ENCODE data around the gene GLRX. TPM values are rescaled to one million over a fixed set of nuclear protein-coding genes. Genes with fewer than 3 reads are reported as not detected.

GLRX gene
- total and polyA plus RNA-seq, 2 of the 13 experiments (the other 11 are each of a cell fraction or from before 2014, with no cell fraction given), result 63.8 to 499 TPM

DNA sequence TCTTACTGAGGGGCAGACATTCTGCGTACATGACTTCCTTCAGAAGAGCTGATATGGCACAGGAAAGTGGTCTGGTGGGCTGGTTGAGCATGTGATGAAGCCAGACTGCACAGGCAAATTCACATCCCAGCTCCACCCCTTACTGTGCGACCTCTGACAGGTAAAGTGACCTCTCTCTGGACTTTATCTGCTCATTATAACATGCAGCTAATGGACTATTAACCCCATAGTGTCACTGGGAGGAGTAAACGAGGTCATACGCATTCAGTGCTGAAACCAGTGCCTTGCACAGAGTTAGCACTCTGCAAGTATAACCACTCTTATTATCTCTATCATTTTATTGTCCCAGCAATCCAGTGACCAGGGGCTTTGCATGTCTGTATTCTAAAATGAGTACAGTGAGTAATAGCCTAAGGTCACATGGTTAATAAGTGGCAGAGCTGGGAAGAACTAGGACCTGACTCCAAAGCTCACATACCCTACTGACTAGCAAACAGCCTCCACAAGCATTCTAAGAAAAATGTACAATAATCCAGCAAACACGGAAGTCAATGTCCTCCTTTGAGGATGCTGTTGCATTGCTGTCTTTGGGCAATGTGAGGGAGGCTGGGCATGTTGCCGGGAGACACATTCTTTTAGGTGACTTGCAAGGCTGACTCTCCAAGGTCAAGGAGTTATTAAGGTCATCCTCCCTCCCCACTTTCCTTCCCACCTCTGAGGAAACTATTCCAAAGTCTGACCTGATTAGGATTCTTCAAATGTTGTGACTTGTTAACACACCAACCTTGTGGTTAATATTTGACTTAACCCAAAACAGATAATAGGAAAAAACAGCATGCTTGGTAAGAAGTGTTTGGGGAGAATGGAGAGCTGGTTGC, 19.0 kb downstream of the GLRX start (continued):
- TF ChIP-seq ZNF446 (CRISPR knock-in tag; IDR thresholded peaks at IDR 0.05) (no peak), SMAD1 (CRISPR knock-in tag; IDR thresholded peaks at IDR 0.05; ENCODE audit: borderline replicate concordance, low read depth) (no peak), GATA4 (IDR thresholded peaks at IDR 0.05; ENCODE audit: borderline replicate concordance, low read depth) (no peak; the same call in 1 of the 2 replicates), ZNF790 (CRISPR knock-in tag; IDR thresholded peaks at IDR 0.05; ENCODE audit: borderline replicate concordance) (no peak), ZNF883 (CRISPR knock-in tag; IDR thresholded peaks at IDR 0.05; ENCODE audit: not compliant biosample characterization) (no peak), ZNF841 (CRISPR knock-in tag; IDR thresholded peaks at IDR 0.05; ENCODE audit: borderline replicate concordance) (no peak), POLR2AphosphoS2 (IDR thresholded peaks at IDR 0.05; ENCODE audit: low read depth, low read length) (no peak), ZSCAN29 (CRISPR knock-in tag; conservative IDR thresholded peaks at IDR 0.05) (peak; percentile 49; the same call in 1 of the 2 replicates), ZNF558 (CRISPR knock-in tag; IDR thresholded peaks at IDR 0.05; ENCODE audit: borderline replicate concordance) (no peak), RAD51 (IDR thresholded peaks at IDR 0.05; ENCODE audit: borderline replicate concordance) (peak; percentile 34; the same call in 1 of the 2 replicates), ETV6 (CRISPR knock-in tag; conservative IDR thresholded peaks at IDR 0.05) (no peak), ZNF607 (CRISPR knock-in tag; IDR thresholded peaks at IDR 0.05; ENCODE audit: borderline replicate concordance) (no peak), SALL1 (CRISPR knock-in tag; IDR thresholded peaks at IDR 0.05) (peak; percentile 92), ZNF652 (CRISPR knock-in tag; IDR thresholded peaks at IDR 0.05; ENCODE audit: borderline replicate concordance, low read depth) (peak; percentile 90), MEF2D (CRISPR knock-in tag; IDR thresholded peaks at IDR 0.05) (0 out of 2 replicates have a peak, but pooled peaks have one; percentile 31), ZNF274 (CRISPR knock-in tag; IDR thresholded peaks at IDR 0.05) (no peak), NCOA2 (CRISPR knock-in tag; IDR thresholded peaks at IDR 0.05) (peak; percentile 24; the same call in 1 of the 2 replicates), JUN (CRISPR knock-in tag; IDR thresholded peaks at IDR 0.05) (no peak; the same call in 1 of the 2 replicates), NBN (conservative IDR thresholded peaks at IDR 0.05) (no peak), FOXA3 (CRISPR knock-in tag; IDR thresholded peaks at IDR 0.05) (peak; percentile 30), MBNL3 (CRISPR knock-in tag; conservative IDR thresholded peaks at IDR 0.05) (no peak), ZNF512 (CRISPR knock-in tag; IDR thresholded peaks at IDR 0.05) (no peak)
- TF ChIP-seq, protein P1, sequence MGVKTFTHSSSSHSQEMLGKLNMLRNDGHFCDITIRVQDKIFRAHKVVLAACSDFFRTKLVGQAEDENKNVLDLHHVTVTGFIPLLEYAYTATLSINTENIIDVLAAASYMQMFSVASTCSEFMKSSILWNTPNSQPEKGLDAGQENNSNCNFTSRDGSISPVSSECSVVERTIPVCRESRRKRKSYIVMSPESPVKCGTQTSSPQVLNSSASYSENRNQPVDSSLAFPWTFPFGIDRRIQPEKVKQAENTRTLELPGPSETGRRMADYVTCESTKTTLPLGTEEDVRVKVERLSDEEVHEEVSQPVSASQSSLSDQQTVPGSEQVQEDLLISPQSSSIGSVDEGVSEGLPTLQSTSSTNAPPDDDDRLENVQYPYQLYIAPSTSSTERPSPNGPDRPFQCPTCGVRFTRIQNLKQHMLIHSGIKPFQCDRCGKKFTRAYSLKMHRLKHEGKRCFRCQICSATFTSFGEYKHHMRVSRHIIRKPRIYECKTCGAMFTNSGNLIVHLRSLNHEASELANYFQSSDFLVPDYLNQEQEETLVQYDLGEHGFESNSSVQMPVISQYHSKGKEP (CRISPR knock-in tag; IDR thresholded peaks at IDR 0.05), result no peak
- TF ChIP-seq, protein P2, sequence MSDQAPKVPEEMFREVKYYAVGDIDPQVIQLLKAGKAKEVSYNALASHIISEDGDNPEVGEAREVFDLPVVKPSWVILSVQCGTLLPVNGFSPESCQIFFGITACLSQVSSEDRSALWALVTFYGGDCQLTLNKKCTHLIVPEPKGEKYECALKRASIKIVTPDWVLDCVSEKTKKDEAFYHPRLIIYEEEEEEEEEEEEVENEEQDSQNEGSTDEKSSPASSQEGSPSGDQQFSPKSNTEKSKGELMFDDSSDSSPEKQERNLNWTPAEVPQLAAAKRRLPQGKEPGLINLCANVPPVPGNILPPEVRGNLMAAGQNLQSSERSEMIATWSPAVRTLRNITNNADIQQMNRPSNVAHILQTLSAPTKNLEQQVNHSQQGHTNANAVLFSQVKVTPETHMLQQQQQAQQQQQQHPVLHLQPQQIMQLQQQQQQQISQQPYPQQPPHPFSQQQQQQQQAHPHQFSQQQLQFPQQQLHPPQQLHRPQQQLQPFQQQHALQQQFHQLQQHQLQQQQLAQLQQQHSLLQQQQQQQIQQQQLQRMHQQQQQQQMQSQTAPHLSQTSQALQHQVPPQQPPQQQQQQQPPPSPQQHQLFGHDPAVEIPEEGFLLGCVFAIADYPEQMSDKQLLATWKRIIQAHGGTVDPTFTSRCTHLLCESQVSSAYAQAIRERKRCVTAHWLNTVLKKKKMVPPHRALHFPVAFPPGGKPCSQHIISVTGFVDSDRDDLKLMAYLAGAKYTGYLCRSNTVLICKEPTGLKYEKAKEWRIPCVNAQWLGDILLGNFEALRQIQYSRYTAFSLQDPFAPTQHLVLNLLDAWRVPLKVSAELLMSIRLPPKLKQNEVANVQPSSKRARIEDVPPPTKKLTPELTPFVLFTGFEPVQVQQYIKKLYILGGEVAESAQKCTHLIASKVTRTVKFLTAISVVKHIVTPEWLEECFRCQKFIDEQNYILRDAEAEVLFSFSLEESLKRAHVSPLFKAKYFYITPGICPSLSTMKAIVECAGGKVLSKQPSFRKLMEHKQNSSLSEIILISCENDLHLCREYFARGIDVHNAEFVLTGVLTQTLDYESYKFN (CRISPR knock-in tag; conservative IDR thresholded peaks at IDR 0.05), result peak; percentile 90

Data from HepG2 (cell line).